ENCODE measurements around the gene TBRG4. TPM values are rescaled to one million over a fixed set of nuclear protein-coding genes. Genes with fewer than 3 reads are reported as not detected.

The TBRG4 gene
- total RNA-seq, 1 donor from 2014 or later, result 52.5 TPM

DNA sequence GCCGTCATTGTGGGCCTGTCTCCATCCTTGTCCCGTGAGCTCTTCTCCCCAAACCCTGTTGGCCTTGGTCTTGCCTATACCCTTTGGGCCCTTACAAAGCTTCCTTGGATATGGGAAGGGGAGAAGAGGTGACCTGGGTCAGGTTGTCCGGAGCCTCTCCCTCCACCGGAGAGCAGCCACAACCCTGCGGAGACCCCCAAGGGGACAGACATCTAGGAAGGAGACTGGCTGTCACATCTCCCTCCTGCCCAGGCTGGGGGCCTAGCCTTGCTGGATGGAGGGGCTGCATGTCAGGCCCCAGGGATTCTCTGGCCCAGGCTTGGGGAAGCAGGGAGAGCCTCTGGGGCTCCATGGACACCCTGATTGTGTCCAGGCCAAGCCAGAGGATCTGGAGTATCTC, 34.6 kb downstream of the TBRG4 start:
- no peak for DNase-seq (ENCODE audit: extremely low read depth, low read depth, low spot score)

DNA sequence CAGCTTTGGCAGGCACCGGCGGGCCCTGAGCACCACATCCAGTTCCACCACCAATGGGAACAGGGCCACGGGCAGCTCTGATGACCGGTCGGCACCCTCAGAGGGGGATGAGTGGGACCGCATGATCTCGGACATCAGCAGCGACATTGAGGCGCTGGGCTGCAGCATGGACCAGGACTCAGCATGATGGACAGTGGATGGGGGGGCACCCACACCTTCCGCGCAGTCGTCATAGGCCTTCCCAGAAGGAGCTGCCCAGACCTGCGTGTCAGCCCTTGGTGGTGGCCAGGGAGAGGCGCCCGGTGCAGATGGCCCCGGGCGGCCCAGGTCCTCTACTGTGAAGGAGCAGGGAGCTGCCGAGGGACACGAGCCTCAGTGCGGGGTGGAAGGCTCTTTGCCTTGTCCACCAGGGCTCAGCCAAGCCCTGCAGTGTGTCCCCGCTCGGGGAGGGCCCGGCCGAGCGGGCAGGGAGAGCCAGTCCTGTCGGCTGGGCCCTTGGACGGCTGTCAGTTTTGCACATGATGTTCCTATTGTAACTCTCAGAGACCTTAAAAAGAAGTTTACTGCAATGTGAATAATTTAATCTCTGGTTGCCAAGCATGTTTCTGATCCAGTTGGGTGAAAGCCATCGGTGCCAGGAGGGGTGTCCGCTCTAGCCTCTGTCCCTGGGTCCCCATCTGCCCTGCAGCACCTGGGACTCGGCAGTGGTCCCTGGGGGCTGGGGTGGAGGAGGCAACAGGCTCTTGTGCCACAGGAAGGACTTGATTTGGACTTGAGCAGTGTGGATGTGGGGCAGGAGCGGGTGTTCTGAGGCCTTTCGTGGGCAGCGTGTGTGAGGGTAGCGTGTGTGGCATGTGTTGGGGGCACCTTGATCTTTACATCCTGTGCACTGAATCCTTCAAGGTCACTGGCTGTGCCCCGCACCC, 35.4 kb downstream of the TBRG4 start:
- DNase-seq (ENCODE audit: extremely low read depth, low read depth, low spot score), result no peak

DNA sequence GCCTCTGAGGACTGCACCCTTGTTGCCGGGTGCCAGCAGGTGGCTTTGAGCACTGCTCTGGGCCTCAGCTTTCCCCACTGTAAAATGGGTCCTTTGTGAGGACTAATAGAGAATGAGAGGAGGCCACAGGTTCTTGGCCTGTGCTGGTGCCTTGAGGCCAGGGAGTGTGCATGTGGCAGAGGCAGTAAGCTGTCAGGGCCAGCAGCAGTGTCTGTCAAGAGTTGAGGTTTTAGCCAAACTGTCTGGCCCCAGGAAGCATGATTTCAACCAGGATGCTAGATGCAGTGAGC, 36.2 kb downstream of the TBRG4 start:
- DNase-seq (ENCODE audit: extremely low read depth, low read depth, low spot score), result no peak

DNA sequence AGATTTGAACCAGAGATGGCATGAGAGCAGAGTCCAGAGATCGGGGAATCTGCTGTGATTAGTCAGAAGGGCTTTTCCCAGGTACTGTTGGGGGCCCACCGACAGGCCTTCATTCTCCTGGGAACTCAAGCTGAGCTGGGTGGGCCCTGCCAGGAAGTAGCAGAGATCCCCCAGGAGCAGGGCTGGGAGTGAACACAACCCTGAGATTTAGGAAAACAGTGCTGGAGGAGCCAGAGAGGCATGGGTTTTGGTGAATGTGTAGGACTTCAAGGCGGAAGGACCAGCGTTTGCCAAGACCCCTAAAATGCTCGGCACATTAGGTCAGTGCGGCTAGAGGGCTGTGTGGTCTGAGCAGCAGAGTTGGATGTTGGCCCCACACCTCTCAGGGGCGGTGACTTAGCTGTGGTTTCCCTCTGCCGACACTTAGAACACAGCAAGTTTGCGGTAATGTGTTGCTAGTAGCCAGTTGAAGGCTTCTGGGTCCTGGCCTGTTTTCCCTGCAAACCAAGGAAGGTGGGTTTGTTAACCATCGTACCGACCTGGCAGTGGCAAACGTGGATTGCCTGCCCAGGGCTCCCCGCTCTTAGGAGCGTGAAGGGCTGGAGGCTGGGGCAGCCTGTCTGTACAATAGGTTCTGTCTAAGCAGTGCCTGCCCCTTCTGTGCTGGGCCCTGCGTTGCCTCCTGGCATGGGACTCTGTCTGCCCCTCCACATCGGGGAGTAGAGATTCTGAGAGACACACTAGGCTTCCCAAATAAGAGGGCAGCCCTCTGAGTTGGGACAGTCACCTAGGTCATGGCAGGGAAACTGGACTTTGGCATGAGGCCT, 36.8 kb downstream of the TBRG4 start:
- no peak for DNase-seq (ENCODE audit: extremely low read depth, low read depth, low spot score)

DNA sequence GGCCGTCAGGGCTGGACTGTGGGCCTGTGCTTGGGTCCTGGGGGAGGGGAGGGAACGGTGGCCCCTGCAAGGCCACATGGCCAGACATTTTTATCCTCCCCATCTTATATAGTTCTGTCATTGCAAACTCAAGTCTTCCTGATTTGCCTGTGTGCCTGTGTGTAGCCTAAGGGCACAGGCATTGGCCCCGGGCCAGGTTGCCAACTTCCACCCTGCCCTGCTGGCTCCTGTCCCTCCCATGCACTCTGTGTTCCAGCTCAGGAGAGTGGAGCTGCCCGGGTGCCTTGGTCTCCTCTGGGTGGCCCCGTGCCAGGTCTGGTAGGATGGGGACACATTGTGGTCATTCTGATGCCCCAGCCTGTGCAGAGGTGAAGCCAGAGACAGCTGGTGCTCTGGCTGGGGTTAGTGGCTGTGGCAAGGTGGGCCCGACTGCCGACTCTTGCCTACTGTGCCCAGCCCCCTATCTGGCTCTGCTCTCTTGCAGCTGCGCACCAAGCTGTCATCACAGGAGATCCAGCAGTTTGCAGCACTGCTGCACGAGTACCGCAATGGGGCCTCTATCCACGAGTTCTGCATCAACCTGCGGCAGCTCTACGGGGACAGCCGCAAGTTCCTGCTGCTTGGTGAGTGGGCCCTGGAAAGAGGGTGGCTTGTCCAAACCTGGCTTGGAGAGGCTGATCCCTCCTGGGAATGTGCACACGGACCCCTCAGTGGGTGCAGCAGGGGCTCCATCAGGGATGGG, 37.5 kb downstream of the TBRG4 start:
- no peak for DNase-seq (ENCODE audit: extremely low read depth, low read depth, low spot score)

DNA sequence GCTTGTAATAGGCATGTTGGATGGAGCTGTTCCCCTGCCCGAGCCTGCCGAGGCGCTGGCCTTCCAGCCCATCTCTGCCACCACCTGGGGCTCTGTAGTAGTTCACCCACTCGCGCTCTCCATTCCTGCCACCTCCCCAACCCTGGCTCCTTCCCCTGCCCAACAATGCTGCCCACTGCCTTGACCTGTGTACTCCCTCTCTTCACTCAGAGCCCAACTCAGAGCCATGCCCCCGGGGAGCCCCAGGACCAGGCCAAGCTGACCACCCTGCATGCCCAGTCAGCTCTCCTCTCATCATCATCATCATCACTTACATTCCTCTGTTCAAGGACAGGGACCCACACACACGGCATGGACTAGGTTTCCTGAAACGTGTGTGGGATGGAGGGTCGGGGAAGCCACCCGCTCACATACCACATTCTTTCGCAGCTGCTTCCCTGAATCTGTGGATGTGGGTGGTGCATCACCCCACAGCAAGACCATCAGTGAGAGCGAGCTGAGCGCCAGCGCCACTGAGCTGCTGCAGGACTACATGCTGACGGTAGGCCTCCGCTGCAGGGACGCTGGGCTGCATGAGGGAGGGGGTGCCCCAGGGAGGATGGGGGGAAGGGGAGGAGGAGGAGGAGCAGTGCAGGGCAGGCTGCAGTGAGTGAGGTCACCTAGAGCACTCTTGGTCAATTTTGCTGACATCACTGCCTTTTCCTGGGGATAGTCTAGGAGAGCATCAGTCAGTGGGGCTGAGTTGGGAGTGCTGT, 38.3 kb downstream of the TBRG4 start:
- no peak for DNase-seq (ENCODE audit: extremely low read depth, low read depth, low spot score)

DNA sequence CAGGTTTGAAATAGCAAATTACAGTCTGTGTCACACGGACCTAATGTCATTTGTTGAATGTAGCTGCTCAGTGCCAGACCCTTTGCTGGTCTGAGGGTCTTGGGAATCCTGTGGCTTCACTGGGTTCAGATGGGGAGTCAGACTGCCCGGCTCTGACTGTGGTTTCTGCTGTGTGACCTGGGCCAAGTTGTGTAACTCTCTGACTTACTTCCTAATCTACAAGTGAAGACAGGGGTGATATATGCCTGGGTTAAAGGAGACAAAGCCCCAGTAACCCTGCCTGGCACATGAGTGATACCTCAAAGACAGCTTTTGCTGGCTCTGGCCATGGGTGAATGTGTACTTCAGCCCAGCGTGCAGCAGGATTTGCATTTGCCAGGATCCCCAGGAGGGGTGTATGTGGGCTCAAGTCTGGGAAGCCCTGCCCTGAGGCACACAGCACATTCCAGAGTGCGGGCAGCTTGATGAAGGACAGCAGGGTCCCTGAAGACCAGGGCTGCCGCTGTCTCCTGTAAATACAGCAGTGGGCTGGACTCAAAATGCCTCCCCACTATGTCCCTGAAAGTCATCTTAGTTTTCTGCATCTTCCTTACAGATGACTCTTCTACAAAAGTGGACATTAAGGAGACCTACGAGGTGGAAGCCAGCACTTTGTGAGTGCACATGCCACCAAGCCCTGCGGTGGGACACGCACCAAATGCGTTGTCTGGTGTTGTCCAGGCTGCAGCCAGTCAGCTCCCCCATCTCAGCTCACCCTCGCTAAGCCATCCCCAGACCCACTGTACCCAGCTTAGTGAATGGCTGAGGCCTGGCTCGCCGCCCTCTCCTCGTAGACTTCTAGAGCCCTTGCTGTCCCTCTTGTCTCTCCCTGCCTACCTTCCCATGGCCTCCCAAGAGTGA, 39.1 kb downstream of the TBRG4 start:
- no peak for DNase-seq (ENCODE audit: extremely low read depth, low read depth, low spot score)

DNA sequence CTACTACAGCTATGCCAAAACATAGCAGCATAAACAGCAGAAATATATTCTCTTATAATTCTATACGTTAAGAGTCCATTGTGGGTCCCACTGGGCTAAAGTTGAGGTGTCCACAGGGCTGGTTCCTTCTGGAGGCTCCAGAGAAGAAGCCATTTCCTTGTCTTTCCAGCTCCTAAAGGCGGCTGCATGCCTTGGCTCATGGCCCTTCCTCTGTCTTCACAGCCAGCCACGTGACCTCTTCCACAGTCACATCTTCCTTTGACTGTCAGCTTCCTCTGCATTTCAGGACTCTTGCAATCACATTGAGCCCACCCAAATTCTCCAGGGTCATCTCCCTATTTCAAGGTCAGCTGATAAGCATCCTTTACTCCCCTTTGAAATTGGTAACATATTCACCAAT, 40.0 kb downstream of the TBRG4 start:
- no peak for DNase-seq (ENCODE audit: extremely low read depth, low read depth, low spot score)

DNA sequence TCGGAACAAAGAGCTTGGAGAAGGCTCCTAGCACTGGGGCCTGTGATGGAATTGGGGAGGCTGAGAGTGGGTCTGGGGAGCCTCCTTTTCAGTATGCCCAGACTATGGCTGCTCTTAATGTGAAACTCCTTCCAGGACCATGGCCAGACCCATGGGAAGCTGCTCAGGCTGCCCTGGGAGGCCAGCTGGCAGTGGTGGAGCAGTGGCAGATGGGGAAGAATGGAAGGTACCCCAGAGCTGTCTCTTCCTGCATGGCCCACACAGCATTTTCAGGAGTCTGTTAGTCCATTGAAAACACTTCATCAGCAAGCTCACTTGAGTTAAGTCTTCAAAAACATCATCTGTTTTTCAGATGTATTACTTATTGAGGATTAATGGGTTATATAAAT, 41.2 kb downstream of the TBRG4 start:
- DNase-seq (ENCODE audit: extremely low read depth, low read depth, low spot score), result no peak

DNA sequence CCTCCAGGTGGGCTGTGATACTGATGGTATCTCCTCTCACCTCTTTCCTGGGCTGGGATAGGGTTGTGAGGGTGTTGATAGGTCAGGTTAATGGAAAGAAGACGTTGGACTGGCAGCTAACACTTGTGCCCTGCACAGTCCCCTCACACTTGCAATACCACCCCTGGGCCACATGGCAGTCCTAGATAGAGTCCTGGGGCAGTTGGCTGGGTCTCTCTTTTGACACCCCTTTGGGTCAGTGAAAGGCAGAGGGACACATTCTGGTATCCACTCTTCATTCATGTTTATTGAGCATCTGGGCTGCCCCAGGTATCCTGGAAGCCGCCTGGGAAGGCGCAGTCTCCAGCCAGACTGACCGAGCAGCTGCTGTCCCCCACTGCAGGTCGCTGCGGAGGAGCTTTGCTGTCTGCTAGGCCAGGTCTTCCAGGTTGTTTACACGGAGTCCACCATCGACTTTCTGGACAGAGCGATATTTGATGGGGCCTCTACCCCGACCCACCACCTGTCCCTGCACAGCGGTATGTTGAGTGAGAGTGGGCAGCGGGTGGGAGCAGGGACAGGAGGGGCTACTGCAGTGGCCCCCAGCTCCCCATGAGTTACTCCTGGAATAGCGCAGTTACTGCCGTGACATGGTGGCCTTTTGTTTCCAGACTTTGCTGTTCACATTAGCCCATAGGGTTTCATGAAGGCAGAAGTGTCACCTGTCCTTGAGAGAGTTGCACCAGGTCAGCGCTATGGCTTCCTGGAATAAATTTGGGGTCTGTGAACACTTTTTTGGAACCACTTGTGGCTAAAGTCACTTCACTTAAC, 41.8 kb downstream of the TBRG4 start:
- DNase-seq (ENCODE audit: extremely low read depth, low read depth, low spot score), result no peak

DNA sequence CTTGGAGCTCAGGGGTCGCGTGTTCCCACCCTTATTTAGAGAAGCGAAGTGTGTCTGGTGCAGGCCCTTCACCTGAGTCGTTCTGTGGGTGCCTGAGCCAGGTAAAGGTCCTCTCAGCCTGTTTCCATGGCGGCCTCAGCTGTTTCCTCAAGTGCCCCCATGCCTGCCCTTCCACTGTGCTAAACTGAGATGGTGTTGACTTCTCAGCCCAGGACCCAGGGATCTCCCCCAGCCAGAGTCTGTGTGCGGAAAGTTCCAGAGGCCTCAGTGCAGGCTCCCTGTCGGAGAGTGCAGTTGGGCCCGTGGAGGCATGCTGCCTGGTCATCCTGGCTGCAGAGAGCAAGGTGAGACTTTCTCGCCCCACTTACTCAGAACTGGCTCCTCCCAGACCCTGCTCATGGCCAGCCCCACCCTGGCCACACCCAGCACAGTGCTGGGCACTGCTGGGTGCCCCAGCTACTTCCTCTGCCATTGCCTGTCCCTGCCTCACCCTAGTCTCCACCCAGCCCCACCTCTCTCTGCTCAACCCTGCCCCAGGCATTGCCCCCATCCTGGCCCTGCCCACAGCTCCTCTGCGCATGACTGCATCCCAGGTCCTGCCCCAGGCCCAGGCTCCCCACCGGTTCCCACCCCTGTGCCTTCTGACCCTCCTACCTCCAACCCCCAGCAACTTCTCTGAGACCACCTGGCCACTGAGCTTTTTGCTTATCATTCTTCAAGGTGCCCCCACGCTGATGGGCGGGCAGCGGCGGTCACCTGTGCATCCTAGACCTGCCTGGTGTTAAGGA, 43.1 kb downstream of the TBRG4 start:
- no peak for DNase-seq (ENCODE audit: extremely low read depth, low read depth, low spot score)

DNA sequence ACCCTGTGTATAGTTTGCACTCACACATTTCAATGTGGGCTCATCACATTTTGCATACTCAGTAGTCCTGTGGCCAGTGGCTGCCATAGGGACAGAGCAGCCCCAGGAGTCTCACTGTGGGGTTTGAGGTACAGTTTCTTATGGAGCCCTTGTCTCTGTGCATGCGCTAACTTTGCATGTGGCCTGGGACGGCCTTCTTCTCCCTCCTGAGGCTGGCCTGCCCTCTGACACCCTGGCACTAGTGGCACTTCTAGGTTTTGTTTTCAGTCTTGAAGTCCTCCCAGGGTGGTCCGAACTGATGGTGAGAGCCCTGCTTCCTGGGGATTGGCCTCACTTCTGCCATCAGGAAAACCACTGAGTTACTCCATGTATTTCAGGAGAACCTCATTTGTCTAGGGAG, 43.9 kb downstream of the TBRG4 start:
- no peak for DNase-seq (ENCODE audit: extremely low read depth, low read depth, low spot score)

DNA sequence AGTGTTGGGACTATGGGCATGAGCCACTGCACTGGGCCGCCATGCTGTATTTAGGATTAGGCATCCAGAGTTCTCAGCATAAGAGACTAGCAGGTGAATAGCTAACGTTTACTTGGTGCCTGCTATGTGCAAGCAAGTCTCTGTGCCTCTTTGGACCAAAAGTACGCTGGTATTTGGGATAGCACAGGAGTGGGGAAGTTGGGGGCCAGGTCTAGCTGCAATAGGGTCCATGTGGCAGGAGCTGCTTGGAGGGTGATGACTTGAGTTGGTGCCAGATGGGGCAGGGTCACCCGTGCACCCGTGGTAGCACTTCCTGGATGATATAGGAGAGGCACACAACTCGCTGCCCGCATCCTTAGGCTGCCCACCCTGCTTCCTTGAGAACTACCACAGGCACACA, 45.1 kb downstream of the TBRG4 start:
- DNase-seq (ENCODE audit: extremely low read depth, low read depth, low spot score), result no peak

DNA sequence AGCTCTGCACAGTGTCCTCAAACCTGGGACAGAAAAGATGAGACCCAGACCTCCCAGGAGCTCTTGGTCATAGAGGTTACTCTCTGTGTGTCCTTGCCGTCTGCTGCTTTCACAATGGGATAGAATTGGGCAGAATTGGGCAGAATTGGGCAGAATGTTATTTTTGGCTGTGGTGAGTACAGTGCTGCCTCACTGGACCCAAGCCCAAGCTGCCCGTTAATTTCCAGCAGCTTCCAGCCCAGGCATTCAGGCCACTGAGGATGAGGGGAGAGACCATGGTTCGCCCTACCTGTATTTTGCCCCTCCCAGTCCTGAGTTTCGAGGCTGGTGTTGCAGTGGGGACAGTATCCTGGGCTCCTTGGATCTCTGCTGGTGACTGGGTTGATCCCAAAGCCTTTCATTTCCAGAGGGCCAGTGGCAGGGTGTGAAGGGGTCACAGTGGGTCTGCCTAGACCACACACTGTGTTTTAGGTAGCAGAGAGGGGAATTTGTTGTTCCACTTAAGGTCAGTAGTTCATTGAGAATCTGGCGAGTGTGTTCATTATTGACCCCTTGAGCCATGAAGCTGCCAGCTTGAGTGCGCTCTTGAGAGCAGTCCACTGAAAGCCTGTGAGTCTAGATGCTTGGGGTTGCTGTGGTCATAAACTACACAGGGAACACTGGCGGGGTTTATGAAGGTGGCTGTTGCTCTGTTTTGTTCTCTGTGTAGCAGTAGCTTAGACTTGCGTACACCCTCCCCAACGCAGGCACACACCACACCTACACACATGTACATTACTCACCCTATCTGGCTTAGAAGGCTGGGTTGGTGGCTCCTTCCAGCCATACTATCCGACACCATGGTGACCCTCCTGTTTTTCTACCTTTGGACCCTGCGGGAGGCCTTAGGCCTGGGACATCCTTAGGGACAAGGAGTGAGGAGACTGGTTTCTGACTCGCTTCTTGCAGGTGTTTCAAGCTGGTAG, 46.2 kb downstream of the TBRG4 start:
- no peak for DNase-seq (ENCODE audit: extremely low read depth, low read depth, low spot score)

DNA sequence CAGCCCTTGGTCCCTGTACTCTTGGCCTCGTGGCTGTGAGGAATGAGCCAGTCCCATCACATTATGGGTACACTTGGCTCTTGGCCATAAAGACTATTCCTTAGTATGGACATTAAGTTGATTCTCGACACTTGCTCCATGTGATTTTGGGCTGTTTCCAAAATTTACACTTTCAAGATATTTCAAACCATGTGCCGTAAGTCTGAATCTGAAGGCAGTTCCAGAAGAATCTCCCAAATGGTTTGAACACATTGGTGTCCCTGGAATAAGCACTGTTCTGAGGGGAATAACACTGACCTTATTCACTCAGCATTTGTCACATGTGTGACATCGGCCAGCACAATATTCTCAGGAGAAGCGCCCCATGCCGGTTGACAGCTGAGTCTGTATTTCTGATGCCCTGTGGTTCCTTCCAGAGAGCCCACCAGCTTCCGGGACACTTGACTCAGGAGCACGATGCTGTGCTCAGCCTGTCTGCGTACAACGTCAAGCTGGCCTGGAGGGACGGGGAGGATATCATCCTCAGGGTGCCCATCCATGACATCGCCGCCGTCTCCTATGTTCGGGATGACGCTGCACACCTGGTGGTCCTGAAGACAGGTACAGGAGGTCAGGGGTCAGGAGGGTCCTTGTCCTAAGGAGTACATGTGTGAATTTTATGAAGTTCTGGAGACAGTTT, 47.3 kb downstream of the TBRG4 start:
- DNase-seq (ENCODE audit: extremely low read depth, low read depth, low spot score), result no peak

DNA sequence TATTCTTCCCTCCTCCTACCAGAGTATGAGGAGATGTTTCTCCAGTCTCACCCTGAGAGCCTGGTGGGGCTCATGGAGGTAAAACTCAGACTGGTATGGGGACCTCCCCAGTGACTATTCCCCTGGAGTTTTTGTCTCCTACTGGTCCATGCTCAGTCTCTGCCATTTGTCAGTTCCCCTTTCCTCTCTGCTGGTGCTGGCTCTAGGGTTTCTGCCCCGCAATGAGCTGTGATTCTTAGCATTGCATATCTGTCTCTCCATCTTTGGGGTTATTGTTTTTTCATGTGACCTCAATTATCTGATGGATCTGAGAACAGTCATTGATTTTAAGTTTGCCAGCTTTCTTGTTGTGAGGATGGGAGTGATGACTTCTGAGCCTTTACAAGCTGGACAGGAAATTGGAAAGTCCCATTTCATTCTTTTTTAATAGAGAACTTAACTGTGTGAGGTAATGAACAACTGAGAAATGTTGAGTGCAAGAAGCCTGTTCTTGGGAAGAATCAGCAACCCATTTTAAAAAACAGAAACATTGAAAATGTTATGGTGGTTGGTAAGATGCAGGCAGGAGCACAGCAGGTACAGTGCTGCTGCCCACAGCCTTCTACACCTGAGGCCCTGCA, 49.6 kb downstream of the TBRG4 start:
- no peak for DNase-seq (ENCODE audit: extremely low read depth, low read depth, low spot score)
